HFF-Myc (cell line): ENCODE measurements around the gene TRDMT1.

Experiments used
- DNase-seq: peaks from one replicate; pipeline ENCODE4 v3.0.0-alpha.2; 2011; ENCODE audit warnings: low read depth; ENCODE audit errors: extremely low read depth
- H3K4me3 ChIP-seq: replicated peaks from 2 replicates; pipeline ENCODE4 v1.5.1; 2011; ENCODE audit warnings: low read depth, mild to moderate bottlenecking, control low read depth, low read length
- CTCF ChIP-seq: IDR thresholded peaks from 2 replicates; pipeline ENCODE4 v1.5.1; 2012; ENCODE audit warnings: mild to moderate bottlenecking, low read depth, low read length, control low read depth; ENCODE audit errors: missing control alignments

TRDMT1 gene

DNA sequence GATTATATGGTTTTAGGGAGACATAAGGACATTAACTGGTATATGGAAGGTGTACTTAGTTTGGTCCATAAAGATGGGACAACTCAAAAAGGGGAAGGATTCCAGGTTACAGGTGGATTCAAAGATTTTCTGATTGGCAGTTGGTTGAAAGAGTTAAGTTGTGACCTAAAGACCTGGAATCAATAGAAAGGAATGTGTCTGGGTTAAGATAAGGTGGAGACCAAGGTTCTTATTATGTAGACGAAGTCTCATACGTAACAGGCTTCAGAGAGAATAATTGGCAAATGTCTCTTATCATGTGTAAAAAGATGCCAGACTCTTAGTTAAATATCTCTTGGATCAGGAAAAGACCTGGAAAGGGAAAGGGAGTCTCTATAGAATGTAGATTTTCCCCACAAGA lies 1.0 kb upstream of the TRDMT1 start:
- TF ChIP-seq CTCF = no peak
- no peak for DNase-seq
- H3K4me3 ChIP-seq = no peak overlapping the region

DNA sequence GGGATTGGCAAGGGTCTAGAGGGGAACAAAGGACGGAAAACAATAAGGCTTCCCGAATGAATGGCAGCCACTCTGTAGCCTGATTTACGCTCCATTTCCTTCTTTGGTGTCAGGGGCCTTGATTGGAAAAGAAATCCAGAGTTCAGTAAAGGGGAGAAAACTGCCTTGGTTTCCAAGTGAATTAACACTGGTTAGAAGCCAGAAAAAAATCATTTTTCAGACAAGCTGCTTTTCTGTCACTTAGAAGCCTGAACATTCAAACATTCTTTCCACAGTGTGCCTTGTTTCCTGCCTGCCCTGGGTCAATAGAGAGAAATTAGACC lies 283 bp upstream of the TRDMT1 start:
- no peak for DNase-seq
- TF ChIP-seq CTCF = no peak
- H3K4me3 ChIP-seq = peak overlapping the region; percentile 53

- DNase-seq = no peak
- no peak for TF ChIP-seq CTCF
- H3K4me3 ChIP-seq = peak overlapping the region; percentile 53
Observed at GRCh38 chr10:17200001-17200911, 1.2 kb downstream of the TRDMT1 start.

GRCh38 chr10:17199351-17199804 lies 2.1 kb downstream of the TRDMT1 start:
- peak overlapping the region; percentile 53 for H3K4me3 ChIP-seq
- DNase-seq = no peak
- TF ChIP-seq CTCF = no peak

DNA sequence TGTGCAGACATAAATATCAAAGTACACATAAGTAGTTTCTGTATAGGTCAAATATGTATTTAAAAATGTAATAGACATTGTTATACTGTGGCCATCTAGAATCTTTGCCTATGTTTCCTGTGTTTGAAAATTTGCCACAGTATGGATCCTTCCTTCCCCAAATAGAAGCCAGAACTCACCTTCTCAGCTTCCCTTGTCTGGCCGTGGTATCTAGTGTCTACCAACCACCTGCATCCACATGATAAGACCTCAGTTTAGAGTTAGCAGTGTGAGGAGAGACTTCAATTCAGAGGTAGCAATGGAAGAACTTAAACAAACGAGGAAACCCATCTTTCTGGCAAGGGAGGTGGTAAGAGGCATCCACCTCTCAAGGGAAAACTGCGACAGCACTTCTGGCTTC lies 4.9 kb downstream of the TRDMT1 start:
- TF ChIP-seq CTCF = no peak

GRCh38 chr10:17196045-17196444 lies 5.4 kb downstream of the TRDMT1 start:
- DNase-seq = no peak
- TF ChIP-seq CTCF = no peak

More for the DNA sequence above, 4.9 kb downstream of the TRDMT1 start:
- DNase-seq = no peak
- no peak overlapping the region for H3K4me3 ChIP-seq

More at GRCh38 chr10:17196045-17196444, 5.4 kb downstream of the TRDMT1 start:
- no peak overlapping the region for H3K4me3 ChIP-seq
